GM18507 (cell line): Measurements from ENCODE around the gene MYOZ2.

Experiments used
- DNase-seq: peaks from one replicate; pipeline ENCODE4 v3.0.0; 2011; ENCODE audit warnings: low read depth; ENCODE audit not compliant: insufficient read length; ENCODE audit errors: extremely low spot score
- FAIRE-seq: peaks from 2 replicates; lab custom pipeline; 2011; peaks lifted over from hg19 to GRCh38; lab: Jason Lieb, UNC

MYOZ2 gene

DNA sequence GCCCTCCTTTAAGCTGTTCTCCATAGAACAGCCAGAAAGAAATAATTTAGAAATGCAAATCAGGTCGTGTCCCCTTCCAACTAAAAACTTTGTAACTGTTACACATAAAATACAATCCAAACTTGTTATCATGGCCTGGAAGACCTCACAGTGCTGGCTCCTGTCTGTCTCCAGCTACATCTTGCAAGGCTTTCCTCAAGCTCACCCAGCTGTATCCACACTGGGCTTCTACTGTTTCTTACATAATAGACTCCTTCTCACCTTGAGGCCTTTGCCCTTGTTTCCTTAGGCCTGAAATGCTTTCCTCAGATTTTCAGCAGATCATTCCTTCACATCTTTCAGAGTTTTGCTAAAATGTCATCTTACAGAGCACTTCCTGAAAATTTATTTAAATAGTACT, 43.4 kb downstream of the MYOZ2 start:
- no peak for DNase-seq
- FAIRE-seq, result no peak

- no peak for FAIRE-seq
- no peak for DNase-seq
These were observed 48.5 kb downstream of the MYOZ2 start for GRCh38 chr4:119184128-119184527.

DNA sequence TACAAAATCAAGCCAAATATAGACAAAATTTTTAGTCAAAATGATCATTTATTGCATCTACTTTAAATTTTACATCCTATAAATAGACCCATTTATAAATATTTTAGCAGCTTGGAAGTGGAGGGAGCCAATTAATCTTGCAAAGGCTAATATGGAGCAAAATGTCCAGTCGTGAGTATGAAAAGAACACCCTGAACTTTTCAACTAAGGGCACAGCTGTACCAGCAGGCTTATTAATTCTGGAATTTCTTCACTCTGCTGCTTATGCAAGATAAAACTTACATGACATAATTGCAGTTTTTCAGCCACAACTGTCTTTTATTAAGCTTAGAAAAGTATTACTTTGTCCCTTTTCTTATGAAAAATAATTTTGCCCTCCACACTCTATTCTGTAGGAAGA, 54.0 kb downstream of the MYOZ2 start:
- FAIRE-seq (no peak), DNase-seq (no peak)

DNA sequence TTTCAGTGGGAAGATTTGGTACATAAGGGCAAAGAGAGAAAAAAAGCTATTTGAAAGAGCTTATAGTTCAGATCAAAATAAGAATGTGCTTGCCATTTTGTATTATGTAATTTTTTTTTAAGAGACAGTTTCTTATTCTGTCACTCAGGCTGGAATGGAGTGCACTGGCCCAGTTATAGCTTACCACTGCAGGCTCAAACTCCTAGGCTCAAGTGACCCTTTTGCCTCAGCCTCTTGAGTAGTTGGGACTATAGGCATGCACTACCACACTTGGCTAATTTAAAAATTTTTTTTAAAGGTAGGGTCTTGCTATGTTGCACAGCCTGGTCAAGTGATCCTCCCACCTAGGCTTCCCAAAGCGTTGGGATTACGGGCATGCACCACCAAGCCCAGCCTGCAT, 54.7 kb downstream of the MYOZ2 start:
- FAIRE-seq, result no peak
- no peak for DNase-seq

GRCh38 chr4:119191505-119191904, 55.9 kb downstream of the MYOZ2 start:
- no peak for DNase-seq
- FAIRE-seq, result no peak

GRCh38 chr4:119197772-119198212, 62.2 kb downstream of the MYOZ2 start:
- FAIRE-seq (no peak), DNase-seq (no peak)

DNA sequence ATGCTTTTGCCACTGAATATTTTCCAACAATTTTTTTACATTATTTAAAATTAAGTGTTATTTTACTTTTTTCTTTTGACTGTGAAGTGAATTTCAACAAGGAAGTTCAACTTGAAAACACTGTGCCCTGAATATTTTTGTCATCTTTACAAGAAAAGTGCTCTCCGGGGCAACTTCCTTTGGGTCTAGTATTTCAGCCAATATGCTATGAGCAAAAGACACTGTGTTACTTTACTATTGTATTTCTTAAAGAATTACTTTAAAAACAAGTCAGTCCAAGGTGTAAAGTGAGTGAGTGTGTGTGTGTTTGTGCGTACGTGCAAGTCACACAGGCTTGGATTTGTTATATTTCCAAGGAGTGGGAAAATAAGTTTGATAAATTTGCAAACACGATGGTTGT, 69.3 kb downstream of the MYOZ2 start:
- no peak for FAIRE-seq

DNA sequence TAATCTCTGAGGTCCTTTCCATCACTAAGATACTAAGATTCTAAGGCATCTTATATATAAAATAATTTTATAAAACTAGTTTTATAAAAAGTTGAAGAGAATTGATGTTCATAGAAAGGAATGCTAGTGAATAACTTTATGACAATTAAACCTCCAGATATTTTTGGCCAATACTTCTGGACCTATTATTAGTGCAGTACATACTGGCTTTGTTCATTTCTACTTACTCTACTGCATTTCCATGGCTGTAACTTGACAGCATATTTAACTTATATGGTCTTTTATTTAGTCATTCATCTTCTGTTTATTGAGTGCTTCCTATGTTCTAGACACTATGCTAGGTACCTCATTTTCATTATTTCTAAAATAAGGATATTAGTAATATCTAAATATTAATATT, 70.1 kb downstream of the MYOZ2 start:
- FAIRE-seq (no peak), DNase-seq (no peak)

More for the DNA sequence above, 69.3 kb downstream of the MYOZ2 start:
- DNase-seq, result no peak

DNA sequence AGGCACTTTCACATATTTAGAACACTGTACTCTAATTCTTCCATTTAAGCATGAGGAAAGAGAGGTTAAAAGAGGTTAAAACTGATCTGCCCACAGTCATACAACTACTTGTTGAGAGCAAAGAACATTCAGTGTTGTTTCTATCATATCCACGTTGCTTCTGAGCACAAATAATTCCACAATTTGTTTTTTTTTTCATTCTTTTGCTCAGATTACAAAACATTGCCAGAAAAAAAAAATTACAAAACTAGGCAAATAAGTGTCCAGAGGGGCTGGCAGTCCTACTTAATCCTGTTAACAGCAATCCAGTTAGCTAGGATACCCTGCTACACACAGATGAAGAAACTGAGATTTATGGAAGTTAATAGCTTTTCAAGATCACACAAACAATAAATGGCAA, 70.5 kb downstream of the MYOZ2 start:
- FAIRE-seq (no peak), DNase-seq (no peak)

GRCh38 chr4:119207051-119207450, 71.4 kb downstream of the MYOZ2 start:
- no peak for DNase-seq
- FAIRE-seq, result no peak

DNA sequence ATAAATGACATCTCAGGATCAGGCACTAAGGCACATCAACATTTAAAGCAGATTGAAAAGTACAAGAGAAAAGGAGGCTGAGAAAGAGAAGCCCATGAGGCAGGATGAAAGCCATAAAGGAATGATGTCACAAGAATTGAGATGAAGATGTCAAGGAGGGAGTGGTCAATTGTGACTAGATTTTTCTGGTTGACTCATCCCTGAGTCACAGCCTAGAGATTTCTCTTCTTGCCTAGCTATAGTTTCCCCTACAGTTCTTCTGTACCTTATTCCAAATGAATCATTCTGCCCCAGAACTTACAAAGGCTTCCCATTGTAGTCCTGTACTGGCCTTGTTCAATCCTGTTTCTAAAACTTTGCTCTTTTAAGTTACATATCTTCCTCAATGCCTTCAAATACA, 73.4 kb downstream of the MYOZ2 start:
- no peak for FAIRE-seq
- no peak for DNase-seq

DNA sequence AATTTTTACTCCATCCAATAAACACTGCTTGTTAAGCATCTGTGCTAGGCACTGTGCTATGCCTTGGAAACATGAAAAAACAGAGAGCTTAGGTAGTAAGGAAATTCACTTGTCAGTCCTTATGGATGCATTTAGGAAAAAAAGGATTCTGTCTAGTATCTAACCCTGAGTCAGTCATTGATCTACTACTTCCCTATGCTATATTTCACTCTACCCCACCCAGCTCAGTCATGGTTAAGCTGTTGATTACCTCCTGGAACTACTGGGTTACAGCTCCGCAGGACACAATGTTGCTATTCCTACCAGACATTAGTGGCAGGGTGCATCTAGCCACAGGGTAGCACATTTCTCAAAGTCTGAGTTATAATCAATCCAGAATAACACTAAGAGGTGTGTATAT, 74.0 kb downstream of the MYOZ2 start:
- DNase-seq, result no peak
- FAIRE-seq, result no peak

DNA sequence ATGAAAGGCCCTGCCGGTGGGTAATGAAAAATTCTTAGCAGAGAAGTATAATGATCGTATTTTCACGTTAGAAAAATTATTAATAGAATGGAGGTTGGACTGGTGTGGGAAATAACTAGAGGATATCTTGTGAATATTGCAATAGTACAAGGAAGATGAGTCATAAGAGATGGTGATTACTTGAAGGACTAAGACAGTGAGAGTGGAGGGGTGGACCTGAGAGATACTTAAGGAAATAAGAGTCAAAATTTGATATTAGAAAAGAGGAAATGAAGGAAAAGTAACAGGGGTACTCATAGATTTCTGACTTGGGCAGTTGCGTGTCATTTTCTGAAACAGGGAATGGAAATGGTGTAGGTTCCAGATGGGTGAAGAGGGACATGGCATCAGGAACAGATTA, 75.1 kb downstream of the MYOZ2 start:
- FAIRE-seq (no peak), DNase-seq (no peak)

- DNase-seq, result no peak
- no peak for FAIRE-seq
These were observed 76.2 kb downstream of the MYOZ2 start for GRCh38 chr4:119211867-119212233.

GRCh38 chr4:119212234-119212963, 76.8 kb downstream of the MYOZ2 start, which contains the start of gene USP53:
Gene USP53 (plus strand): TSS chr4:119212713. CDS start chr4:119239760, 27,047 bp downstream.
- peak; percentile 91 for FAIRE-seq
- peak; percentile 81 for DNase-seq

DNA sequence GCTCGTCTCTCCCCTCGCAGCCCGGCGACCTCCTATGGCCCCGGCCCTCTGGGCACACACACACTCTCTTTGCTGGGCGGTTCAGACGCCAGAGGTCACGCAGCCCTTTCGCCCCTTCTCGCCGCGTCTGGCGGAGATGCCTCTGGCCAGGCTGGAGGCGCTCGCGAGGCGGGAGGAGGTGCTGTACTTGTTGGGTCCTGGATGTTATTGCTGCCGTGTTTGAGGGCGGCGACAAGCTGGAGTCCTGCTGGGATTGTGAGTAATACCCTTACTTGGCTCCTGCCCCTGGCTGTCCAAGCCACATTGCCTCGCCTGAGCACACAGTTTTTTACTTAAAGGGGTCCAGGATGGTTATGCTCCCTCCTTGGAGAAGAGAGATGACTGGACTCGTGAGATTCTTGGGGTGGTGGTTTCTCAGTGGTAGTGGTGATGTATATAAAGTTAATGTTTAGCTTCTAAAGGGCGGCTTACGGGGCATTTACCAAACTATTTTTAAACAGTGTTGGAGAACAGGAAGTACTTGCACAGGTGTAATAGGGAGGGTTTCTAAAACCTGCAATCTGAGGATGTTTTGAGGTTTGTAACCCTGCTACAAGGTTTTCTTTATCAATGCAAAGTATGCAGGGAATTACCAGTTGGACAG, 77.5 kb downstream of the MYOZ2 start:
- DNase-seq (peak; percentile 26), FAIRE-seq (peak; percentile 74)

- FAIRE-seq (no peak), DNase-seq (no peak)
These were observed 82.5 kb downstream of the MYOZ2 start for GRCh38 chr4:119218093-119218492.

DNA sequence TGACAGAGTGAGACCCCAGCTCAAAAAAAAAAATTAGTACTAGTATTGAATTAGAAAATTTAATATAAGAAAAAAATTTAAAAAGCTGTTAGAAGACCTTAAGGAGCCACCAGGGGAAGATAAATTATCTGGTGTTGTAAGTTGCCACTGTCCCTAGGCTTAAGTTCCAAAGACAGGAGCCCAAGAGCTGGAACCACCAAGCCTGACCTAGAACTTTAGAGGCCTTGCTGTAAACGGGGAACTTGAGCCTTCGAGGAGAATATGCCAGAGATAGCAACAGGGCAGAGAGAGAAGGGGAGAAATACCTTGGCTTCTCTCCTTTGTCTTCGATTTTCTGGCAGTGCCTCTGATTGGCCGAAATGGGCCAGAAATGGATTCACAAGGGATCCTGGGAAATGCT, 85.8 kb downstream of the MYOZ2 start:
- DNase-seq (no peak), FAIRE-seq (no peak)

- no peak for FAIRE-seq
- DNase-seq, result no peak
These were observed 92.1 kb downstream of the MYOZ2 start for GRCh38 chr4:119227690-119228089.

DNA sequence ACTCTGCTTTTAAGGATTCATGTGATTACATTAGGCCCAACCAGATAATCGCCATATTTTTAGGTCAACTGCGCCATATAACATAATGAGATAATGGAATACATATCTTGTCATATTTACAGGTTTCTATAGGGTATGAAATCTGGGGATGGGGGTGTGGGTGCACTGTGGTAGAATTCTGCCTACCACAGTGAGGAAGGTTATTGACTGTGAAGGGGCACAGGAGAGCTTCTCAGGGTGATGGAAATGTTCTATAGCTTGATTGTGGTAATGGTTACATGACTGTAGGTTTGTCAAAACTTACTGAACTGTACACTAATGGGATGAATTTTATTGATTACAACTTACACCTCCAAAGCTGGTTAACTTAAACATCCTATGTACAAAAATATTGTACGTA, 92.8 kb downstream of the MYOZ2 start:
- DNase-seq, result no peak
- no peak for FAIRE-seq
